HG03460 (cell line): Measurements from ENCODE around the gene PLCL2.
A peak's percentile ranks its signal among the peaks of the same experiment; 100 is the strongest.

Source experiments
- ATAC-seq: cut with Tn5 transposase; IDR thresholded peaks from one replicate; pipeline ENCODE4 v1.9.1; 2021; ENCODE audit not compliant: unreplicated experiment

Gene PLCL2

DNA sequence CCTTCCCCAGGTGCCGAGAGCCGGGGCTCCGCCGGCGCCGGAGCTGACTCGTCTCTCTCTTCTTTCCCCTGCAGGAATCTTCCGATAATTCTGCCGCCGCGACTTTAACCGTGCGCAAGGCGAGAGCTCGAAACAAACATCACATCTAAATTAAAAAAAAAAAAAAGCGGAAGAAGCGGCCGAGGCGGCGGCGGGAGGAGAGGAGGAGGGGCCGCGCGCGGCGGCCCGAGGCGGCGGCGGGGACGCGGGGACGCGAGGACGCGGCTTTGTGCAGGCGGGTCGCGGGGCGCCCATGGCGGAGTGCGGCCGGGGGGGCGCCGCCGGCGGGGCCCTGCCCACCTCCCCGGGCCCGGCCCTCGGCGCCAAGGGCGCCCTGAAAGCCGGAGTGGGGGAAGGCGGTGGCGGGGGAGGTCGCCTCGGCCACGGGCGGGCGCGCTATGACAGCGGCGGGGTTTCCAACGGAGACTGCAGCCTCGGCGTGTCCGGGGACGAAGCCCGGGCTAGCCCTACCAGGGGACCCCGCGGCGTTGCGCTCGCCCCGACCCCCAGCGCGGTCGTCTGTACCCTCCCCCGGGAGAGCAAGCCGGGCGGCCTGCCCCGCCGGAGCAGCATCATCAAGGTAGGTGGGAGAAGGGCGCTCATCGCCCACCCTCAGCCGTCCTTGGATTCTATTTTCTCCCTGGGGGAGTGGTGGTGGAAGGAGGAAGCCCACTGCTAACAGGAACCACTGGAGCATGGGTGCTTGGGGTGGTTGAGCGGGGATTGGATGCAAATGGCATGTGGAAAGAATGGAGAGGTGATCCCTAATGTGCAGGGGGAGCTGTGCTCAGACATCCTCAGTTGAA lies at the start of gene PLCL2:
TSS of gene PLCL2 (plus strand) at position 208 of the 845 bp plus-strand sequence. CDS start at position 293, 85 bp downstream.
- ATAC-seq = peak; percentile 33

DNA sequence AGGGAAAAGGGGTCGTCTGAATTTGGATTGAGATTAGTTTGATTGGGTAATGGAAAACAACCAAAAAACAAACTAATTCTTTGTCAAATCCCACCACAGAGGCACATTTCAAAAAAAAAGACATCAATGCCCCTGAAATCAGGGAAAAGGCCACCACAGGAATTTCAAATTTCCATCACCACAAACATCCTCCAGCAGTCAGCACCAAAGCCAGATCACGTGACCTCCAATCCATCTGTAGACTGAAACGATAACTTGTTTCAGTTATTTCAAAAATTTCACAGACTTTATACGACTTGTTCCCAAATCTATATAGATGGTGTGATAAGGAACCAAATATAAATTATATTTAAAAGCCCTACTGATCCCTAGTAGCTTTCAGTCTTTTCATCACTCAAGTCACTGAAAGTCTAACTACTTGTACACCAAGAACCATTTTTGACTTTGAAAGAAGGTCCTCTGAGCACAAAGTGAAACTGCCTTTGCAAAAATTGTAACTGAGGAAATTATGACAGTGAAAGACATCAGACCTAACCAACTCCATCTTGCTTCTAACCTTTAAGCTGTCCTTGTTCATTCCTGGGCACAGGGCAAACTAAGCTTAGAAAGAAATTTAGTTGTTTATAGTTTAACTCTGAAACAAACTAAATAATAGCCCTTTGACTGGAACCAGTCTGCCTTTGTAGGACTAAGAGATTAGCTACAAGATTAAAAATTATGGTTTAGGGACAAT lies 48.1 kb upstream of the PLCL2 start:
- no peak for ATAC-seq

DNA sequence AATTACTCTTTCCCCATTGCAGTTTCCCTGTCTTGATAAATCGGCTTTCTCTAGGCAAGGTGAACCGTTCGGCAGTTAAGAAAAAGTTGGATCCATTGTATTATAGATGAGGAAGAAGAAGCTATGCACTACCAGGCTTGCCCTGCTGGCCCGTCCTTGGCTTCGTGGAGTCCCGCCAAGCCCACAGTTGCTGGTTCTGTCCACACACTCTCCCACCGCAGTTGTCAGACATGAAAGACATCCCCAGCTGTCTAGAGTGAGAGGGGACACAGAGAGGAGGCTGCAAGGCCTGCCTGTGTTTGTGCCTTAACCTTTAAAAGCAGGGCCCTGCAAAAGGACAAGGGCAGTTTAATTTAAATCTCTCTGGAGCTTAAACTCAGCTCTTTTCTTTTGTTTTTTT lies 47.2 kb upstream of the PLCL2 start:
- no peak for ATAC-seq

DNA sequence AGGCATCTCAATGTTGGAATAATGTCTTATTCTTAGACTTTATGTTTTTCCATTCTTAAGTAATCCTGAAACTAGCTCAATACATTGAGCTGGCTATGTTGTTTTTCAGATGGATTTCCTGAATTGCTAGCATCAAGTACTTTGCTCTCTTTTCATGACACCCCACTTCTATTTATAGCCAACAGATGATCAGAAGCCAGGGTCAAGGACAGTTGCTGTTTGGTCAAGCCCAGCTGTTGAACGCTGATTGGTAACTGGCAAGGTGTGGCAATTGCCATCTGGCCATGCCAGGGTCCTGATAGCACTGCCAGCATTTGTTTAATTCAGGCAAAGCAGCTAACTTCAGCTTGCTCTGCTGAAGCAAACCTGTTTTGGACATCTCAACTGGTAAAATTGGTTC lies 46.2 kb upstream of the PLCL2 start:
- ATAC-seq = no peak

GRCh38 chr3:16839271-16840100 lies 45.3 kb upstream of the PLCL2 start:
- ATAC-seq = no peak

DNA sequence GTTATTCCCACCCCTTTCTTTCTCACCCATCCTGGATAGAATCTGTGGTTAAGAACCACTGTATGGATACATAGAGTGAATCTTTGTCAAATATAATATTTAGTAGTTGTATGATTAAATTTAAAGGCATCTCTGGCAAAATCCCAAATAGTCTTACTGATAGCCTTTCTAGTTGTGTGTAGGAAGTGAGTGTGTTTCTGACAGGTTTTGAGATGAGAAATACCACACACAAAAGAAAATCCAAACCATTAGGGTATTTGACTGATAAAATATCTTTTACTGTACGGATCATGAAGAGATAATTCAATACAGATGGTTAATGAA lies 44.7 kb upstream of the PLCL2 start:
- ATAC-seq = no peak

DNA sequence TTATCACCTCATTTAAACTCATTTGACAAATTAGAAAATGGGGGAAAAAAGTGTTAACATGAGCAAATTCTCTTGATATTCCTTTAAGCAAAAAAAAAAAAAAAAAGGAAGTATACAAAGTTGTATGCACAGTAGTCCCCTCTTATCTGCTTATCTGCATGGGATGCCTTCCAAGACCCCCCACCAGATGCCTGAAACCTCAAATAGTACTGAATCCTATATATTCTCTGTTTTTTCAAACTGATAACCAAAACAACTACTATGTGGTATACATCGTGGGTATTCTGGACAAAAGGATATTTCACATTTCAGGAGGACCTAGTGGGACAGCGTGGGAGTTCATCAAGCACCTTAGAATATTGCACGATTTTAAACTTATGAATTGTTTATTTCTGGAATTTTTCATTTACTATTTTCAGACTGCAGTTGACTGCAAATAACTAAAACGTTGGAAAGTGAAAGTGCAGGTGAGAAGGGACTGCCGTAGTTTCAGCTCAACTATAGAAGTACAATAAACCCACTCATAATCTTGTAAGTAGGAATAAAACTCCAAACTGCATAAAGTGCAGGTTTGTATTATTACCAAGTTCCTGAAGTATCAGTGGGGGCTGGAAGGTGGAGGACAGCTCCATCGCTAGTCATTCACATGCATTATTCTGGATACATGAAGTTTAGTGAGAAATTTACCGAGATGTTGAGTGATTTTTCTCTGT lies 43.6 kb upstream of the PLCL2 start:
- no peak for ATAC-seq

DNA sequence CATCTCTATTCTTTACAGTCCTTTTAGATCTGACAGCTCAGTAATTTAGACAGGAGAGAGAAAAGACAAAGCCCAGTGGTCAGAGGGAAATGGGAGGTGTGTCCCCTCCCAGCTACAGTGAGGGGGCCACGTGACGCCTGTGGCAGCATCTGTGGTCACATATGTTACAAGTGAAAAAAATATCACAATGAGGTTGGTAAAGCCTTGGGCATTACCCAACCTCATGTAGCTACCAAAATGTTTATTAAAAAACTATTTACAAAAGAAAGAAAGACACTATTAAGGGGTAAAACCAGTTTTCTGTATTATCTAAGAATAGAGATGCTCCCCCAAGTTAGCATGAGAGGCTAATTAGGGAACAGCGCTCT lies 42.9 kb upstream of the PLCL2 start:
- peak; percentile 62 for ATAC-seq

- peak; percentile 79 for ATAC-seq
These were observed 42.2 kb upstream of the PLCL2 start for GRCh38 chr3:16842272-16843270.

DNA sequence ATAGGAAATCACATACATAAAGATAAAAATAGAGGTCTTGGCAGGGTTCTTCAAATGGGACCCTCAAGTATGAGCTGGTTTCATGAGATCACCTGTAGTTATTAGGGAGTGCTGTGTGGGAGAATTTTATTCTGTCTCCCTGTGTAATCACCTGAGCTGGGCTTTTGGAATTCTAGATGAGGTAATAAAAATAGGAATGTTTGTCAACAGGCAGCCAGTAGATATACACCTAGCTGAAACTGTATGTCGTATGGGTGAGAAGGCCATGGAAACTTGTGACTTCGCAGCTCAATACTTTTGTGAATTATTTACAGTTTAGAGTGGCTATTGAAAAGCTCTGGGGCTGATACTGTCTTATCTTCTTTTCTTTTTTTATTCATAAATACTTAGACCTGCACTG lies 40.5 kb upstream of the PLCL2 start:
- ATAC-seq = no peak

DNA sequence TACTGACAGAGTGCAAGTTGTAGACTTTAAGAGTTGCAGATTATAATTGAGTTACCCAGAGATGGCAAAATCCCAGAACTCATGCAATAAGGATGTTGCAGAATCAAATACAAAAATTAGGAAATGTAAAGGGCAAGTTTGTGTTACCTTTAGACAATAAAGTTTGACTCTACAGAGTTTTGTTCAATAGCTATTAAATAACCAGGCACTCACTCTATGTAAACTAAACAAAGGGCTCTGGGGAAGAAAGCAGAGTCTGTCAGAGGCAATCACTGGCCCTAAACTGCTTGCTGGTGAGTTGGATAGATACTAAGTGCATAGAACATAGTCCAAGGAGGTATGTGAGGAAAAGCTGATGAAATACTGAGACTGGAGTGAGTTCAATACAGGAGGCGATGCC lies 40.0 kb upstream of the PLCL2 start:
- no peak for ATAC-seq

- no peak for ATAC-seq
These were observed 38.2 kb upstream of the PLCL2 start for GRCh38 chr3:16846373-16847080.

DNA sequence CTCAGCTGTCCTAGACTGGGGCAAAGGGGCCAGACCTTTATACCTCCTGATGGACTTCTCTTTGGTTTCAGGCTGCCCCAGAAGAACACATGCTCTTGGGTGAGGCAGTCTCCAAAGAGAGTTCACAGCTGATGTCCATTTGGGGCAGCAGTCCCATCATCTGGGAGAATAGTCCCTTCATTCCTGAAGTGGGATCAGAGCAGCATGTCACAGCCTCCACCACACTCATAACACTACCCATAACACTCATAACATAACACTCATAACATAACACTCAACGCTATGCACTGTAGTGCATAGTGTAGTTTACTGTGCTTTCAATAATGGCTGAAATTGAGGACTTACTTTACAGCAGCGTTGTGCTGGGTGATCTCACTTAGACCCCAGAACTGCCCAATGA lies 36.7 kb upstream of the PLCL2 start:
- ATAC-seq = no peak

DNA sequence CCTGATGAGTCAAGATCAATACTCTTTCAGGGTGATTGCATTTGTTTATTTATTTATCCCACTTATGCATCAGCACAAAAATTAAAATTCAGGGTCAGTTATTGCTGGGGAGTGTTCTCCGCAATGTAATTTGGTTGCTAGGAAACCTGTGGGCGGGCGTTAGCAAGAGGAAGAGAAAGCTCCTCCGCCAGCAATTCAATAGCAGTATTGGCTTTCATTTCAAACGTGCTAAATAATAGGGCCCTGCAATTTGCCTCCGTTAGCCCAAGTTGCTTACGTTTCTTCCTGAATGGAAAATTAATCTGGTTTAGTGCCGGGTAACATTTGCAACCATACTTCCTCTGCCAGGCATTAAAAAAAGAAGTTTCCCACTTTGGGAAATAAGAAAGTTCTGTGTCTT lies 35.5 kb upstream of the PLCL2 start:
- peak; percentile 81 for ATAC-seq

DNA sequence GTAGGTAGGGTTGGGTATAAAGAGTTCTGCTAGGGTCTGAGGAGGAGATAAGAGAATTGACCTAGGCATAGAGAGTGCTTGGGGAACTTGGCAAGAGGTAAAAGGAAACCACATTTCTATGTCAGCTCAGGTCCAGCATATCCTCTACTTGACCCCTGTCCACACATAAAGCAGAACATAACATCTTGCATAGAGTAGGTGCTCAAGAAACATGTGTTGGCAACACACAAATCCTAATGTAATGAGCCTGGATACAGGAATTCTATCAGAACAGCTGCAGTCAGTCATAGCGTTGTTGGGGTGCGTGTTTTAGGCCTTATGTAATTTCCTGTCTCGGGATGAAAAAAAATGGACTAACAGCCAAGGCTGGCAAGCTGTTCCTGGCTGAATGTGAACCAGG lies 35.0 kb upstream of the PLCL2 start:
- no peak for ATAC-seq

DNA sequence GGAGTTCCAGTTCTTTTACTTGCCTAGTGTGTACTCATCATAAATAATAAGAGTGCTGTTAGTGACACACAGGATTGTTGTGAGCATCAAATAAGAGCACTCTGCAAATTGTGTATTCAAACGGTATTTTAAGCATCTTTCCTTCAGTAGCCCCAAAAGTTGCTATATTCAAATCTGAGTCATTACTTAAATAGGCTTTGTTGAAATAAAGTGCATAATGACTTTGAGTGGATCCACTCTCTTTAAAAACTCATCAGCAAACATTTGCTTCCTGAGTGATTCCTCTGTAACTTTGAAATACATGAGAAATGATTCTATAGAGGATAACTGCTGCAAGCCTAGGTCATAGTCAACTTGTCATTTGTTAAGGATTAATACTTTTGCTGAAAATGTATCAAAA lies 29.3 kb upstream of the PLCL2 start:
- ATAC-seq = no peak

- no peak for ATAC-seq
These were observed 24.5 kb upstream of the PLCL2 start for GRCh38 chr3:16860234-16860633.

- no peak for ATAC-seq
These were observed 23.3 kb upstream of the PLCL2 start for GRCh38 chr3:16861432-16861831.

DNA sequence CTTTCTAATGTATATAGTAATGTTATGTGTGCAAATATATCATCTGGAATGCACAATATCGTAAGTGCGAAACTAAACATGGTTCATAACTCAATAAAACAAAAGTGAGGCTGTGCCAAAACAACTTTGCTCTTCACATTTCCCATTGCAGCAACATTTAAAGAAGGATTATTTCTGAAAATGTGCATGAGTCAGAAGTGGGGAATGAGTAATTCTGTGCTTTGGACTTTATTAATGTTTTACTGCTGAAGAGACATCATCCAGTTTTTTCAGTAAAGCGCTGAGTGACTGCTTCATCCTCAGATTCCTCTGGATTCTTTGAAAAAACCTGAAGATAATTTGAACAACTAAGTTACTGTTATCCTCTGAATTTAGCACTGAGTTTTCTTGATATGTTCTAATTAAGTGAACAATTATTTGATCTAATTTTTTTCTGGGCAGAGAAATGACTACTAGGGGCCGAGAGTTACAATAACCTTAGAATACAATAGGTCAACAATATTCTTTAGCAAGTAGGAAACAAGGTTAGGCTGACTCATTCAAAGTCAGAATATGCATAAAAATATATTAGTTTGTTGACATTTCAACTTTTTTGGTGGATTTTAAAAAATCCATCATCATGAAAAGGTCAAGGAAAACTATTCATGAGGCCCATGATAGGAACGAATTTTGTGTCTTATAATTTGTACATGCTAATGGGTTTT lies 20.0 kb upstream of the PLCL2 start:
- ATAC-seq = no peak
